ENCODE data around the gene LHX5.

DNA sequence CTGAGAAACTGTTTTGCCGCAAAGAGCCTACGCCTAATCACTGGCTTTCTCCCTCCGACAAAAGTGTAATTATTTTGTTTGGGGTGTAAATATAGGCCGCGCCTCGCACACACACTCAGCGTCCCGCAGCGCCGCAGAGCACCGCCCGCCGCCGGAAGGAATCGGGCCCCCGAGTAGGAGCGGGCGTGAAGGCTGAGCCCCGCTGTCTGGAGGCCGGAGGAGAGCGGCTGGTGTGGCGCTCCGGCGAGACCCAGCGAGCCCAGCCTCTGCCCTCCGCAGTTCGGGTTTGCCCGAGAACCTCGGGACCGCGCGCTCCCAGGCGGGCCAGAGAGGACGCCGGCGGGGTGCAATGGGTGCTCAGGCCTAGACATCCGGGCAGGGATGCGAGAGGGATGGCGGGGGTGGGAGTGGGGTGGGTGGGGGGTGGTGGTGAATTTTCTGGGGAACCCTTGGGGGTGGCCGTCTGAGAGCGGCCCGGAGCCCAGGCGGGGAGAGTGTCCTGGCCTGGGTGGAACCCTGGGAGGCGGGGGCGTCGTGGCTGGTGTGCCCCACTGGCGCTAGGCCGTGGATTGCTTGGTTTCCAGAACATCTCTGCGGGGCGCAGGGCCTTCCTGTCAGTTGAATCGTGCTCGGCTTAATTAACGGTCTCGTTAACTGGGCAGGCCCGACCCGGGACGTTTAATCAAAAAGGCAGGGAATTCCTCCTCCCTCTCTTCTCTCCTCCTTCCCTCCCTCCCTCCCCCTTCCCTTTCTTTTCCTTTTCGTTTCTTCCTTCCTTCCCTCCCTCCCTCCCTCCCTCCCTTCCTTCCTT is 4.7 kb upstream of the LHX5 start:
- TF ChIP-seq CTCF (IDR thresholded peaks at IDR 0.05; ENCODE audit: insufficient read depth, low read depth, low read length) (no peak), EZH2 (IDR thresholded peaks at IDR 0.05; ENCODE audit: insufficient read depth, low read length) (peak; percentile 94)

Data from astrocyte (in vitro differentiated cells and primary cell).